HEK293T (cell line): Measurements from ENCODE around the gene NUP205.

Experiments used
- BHLHE40 ChIP-seq: fragments of 450-650 bp; IDR thresholded peaks from 2 replicates; pipeline ENCODE4 v1.6.1; 2016; ENCODE audit warnings: mild to moderate bottlenecking, moderate library complexity, borderline replicate concordance
- FOXM1 ChIP-seq: fragments of 450-650 bp; IDR thresholded peaks from 2 replicates; pipeline ENCODE4 v1.6.1; 2017; ENCODE audit warnings: mild to moderate bottlenecking, borderline replicate concordance
- SUZ12 ChIP-seq: fragments of 450-650 bp; IDR thresholded peaks from 2 replicates; pipeline ENCODE4 v1.6.1; 2016; ENCODE audit warnings: mild to moderate bottlenecking

- TF ChIP-seq BHLHE40 (no peak), SUZ12 (no peak), FOXM1 (no peak)
Measured at GRCh38 chr7:135662123-135662372, 104.3 kb downstream of the NUP205 start.
